DMS153 (cell line): Measurements from ENCODE around the gene KRTAP2-2.
"Not testable (repeated sequence)": the region's sequence is repeated elsewhere in the genome, so short reads cannot be mapped to it uniquely, and the experiment has no call there.

Experiments
- DNase-seq: peaks from one replicate; lab custom pipeline; 2025; lab: John Stamatoyannopoulos, UW

Gene KRTAP2-2, protein sequence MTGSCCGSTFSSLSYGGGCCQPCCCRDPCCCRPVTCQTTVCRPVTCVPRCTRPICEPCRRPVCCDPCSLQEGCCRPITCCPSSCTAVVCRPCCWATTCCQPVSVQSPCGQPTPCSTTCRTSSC

DNA sequence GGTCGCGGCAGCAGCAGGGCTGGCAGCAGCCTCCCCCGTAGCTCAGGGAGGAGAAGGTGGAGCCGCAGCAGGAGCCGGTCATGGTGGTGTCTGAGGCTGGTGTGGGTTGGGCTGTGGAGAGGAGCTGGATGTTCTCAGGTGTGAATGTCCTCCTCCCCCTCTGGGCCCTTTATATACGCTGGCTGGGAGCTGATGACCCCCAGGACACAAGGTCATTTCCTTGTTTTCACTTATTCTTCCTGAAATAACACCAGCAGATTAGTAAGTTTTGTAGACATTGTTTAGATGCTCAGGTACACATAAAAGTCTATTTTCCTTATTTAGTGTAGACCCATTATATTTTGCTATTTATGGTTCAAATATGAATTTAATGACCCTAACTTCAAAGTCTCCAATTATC is at the start of gene KRTAP2-2:
Gene KRTAP2-2 (minus strand): TSS at position 101 of the 400 bp plus-strand sequence. CDS start 19 bp downstream, at position 82.
- not testable (repeated sequence) for DNase-seq

DNA sequence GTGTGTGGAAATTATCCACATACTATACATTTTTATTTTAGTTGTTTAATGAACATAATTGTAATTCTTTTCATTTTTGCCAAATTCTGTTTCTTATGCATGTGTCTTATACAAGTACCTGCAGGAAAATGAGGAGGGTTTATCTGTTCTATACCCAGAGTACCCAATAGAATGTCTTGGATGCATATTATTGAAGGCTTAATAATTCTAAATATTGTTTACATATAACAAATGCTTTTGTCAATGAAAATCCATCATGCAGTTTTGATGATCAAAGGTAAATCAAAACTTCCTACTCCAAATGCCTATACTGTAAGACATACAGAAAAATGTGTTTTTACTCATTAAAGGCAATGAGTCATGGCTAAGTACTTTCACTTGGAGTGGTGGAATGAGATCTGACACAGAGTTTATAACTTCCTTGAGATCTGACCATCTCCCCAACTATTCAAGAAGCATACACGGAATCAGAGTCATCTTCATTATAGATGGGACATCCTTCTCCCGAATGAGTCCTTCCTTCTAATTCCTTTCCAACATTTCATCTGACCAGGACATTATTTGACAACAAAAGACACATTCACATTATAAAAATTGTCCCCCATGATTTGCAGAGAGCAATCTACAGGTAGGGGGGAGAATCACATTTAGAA is 49.5 kb upstream of the KRTAP2-2 start:
- DNase-seq: not testable (repeated sequence)

DNA sequence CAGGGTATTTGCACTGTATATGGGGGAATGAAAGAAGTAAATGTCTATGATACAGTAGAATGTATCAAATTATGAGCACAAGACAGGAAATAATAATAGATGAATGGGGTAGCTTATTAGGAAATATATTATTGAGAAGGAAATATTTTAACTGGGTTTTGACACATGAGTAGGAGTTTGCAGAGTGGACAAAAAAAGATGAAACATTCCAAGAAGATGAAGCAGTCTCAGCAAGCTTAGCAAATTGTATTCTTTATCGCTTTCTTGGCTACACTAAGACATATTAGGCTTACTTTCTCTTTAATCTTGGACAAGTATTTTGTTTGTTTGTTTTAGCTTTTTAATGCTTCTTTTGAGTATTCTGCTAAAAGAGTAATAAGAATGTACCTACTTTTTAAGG is 48.9 kb upstream of the KRTAP2-2 start:
- DNase-seq: no peak

DNA sequence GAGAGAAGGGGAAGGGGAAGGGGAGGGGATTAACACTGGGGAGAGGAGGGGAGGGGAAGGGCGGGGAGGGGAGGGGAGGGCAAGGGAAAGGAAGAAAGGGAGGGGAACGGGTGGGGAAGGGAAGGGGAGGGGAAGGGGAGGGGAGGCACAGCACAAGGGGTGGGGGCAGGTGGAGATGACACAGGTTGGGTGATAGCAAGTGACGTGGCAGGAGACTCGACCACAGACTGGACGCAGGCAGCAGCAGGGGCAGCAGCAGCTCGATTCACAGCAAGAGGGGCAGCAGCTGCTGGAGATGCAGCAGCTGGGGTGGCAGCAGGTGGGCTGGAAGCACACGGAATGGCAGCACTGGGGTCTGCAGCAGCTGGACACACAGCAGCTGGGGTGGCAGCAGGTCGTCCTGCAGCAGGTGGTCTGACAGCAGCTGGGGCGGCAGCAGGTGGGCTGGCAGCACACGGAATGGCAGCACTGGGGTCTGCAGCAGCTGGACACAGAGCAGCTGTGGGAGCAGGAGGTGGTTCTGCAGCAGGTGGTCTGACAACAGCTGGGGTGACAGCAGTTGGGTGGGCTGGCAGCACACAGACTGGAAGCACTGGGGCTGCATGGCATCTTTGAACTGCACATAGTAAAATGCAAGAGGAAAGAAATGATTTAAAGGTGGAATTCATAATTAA is 46.7 kb upstream of the KRTAP2-2 start, which contains the start of gene KRTAP4-16:
Gene KRTAP4-16 (minus strand): TSS at position 624 of the 674 bp plus-strand sequence. CDS start 0 bp downstream, at position 624.
- DNase-seq: no peak

DNA sequence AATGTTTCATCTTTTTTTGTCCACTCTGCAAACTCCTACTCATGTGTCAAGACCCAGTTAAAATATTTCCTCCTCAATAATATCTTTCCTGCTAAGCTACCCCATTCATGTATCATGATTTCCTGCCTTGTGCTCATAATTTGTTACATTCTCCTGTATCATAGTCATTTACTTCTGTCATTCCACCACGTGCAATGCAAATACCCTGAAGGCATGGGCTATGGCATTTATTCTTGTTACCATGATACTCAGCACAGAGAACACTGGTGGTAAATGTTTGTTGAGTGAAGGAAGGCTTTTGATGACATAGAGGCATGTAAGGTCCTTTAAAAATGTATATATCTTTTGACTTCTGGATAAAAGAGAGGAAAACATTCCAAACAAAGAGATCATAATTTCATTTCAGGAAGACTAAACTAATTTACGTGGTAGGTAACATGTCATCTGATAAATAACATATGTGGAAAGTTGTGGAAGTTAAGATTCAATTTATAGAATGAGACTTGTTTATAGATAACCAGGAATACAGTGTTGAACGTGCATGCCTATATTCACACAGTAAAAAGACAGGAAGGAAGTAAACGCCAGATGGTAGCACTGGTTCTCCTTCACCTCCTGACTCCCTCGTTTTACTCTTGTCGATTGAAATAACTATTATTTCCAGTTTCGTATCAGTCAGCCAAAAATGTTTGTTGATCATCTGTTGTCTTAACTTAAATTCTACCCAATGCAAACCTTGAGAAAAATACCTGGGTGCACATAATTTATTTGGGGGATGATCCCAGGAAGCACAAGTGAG is 44.9 kb upstream of the KRTAP2-2 start:
- DNase-seq: not testable (repeated sequence)

DNA sequence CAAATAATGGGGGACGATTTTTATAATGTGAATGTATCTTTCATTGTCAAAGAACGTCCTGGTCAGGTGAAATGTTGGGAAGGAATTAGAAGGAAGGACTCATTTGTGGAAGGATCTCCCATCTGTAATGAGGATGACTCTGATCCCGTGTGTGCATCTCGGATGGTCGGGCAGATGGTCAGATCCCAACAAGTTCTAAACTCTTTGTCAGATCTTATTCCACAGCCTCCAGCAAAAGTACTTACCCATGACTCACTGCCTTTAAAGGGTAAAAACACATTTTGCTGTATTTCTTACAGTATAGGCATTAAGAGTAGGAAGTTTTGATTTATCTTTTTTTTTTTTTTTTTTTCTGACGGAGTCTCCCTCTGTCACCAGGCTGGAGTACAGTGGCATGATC is 43.5 kb upstream of the KRTAP2-2 start:
- DNase-seq: no peak

DNA sequence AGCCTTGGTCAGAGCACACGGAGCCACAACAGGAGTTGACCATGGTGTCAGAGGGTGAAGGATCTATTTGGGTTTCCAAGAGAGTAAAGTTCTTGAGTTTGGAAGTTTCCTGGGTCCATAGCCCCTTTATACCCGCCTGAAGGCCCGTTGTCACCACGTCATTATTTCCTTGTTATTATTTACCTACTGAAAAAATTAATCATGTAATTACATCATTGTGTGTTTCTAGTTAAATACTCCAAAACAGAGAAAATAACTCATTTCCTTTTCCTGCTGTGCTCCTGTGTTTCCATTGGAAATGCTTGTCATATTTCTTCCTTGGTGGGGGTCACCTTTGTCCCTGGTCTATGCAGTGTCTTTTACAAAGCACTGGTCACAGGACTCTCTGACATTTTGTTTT is 43.0 kb upstream of the KRTAP2-2 start, which contains the start of gene KRTAP4-8:
Gene KRTAP4-8 (minus strand): TSS at position 101 of the 400 bp plus-strand sequence. CDS start 58 bp downstream, at position 43.
- no peak for DNase-seq

DNA sequence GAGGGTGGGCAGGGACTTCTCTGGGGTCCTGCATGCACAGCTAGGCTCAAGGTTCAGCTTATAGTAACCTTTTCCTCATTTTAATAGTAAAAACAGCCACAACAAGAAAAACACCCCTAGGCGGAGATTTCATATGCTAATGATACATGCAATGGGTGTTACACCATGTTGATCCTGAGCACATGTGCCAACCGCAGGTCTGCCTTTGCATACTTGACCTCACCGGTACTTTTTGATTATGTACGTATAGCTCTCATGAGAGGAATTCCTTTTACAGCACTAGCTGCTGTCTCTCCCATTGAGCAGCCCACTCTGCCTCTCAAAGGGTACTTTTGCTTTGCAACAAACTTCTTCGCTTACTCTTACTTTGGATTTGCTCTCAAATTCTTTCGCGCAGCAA is 41.0 kb upstream of the KRTAP2-2 start:
- no peak for DNase-seq

DNA sequence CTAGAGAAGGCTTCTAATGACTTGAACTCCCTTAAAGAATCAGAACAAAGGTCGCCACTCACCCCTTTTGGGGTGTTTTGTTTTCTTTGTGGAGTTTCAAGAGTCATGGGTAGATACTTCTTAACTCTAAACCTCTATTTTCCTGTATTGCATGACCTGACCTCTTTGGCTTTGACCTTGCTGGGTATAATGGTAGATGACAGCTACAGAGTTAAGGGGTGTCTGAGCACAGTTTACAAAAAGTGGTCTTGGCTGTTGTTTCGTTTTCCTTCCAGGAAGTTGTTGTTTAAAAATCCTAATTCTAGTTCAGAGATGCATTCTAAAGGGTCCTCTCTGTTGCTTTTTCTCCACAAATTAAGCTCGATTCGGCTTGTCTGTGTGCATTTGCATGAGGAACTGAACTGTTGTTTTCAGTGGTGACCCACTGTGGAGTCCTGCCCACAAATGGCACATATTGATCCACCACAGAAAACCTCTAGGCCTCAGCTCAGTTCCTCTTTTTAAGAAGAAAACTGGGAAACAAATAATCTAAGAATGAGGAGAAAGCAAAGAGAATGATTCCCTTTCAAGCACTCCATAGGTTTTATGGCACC is 33.8 kb upstream of the KRTAP2-2 start:
- DNase-seq: not testable (repeated sequence)

DNA sequence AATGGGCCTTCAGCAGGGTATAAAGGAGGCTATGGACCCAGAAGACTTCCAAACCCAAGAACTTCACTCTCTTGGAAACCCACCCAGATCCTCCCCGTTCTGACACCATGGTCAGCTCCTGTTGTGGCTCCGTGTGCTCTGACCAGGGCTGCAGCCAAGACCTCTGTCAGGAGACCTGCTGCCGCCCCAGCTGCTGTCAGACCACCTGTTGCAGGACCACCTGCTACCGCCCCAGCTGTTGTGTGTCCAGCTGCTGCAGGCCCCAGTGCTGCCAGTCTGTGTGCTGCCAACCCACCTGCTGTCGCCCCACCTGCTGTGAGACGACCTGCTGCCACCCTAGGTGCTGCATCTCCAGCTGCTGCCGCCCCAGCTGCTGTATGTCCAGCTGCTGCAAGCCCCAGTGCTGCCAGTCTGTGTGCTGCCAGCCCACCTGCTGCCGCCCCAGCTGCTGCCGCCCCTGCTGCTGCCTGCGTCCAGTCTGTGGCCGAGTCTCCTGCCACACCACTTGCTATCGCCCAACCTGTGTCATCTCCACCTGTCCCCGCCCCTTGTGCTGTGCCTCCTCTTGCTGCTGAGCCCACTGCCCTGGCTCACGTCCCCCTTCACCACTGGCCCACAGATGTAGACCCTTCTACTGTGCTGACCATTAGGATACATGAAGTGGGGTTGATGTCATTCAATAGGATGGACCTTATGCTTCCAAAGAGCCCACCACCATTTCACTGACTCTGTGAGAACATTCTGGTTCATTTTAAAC is 29.2 kb upstream of the KRTAP2-2 start, which contains the start of gene KRTAP4-7:
Gene KRTAP4-7 (plus strand): TSS at position 51 of the 757 bp plus-strand sequence. CDS start 57 bp downstream, at position 108.
- not testable (repeated sequence) for DNase-seq

DNA sequence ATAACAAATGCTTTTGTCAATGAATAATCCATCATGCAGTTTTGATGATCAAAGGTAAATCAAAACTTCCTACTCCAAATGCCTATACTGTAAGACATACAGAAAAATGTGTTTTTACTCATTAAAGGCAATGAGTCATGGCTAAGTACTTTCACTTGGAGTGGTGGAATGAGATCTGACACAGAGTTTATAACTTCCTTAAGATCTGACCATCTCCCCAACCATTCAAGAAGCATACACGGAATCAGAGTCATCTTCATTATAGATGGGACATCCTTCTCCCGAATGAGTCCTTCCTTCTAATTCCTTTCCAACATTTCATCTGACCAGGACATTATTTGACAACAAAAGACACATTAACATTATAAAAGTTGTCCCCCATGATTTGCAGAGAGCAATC is 28.4 kb upstream of the KRTAP2-2 start:
- not testable (repeated sequence) for DNase-seq

DNA sequence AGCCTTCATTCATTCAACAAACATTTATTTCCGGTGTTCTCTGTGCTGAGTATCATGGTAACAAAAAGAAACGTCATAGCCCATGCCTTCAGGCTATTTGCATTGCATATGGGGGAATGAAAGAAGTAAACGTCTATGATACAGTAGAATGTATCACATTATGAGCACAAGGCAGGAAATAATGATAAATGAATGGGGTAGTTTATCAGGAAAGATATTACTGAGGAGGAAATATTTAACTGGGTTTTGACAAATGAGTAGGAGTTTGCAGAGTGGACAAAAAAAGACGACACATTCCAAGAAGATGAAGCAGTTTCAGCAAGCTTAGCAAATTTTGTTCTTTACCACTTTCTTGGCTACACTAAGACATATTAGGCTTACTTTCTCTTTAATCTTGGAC is 27.6 kb upstream of the KRTAP2-2 start:
- DNase-seq: no peak

DNA sequence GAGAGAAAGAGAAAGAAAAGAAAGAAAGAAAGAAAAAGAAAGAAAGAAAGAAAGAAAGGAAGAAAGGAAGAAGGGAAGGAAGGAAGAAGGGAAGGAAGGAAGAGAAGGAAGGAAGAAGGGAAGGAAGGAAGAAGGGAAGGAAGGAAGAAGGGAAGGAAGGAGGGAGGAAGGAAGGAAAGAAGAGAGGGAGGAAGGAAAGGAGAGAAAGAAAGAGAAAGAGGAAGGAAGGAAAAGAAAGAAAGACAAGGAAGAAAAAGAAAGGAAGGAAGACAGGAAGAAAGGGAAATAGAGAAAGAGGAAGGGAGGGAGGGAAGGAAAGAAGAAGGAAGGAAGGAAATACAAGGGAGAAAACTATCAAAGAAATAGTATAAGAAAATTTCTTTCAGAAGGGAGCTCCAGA is 21.8 kb upstream of the KRTAP2-2 start:
- DNase-seq: no peak

DNA sequence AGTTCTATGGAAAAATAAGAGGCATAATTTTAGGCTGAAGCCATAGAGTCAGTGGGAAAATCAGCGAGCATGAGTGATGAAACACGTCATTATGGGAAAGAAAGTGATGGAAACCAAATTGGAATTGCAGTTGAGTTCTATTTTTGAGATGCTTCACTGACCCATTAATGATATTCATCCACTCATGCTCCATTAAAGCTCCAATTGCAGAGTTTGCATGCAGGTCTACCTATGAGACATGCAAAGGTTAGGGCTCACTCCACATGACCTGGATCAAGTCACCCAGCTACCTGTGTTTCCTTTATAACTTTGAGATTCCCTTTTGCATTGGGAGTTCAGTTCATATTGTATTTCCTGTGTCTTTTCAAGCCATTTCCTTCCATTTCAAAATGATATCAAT is 18.6 kb upstream of the KRTAP2-2 start:
- no peak for DNase-seq

DNA sequence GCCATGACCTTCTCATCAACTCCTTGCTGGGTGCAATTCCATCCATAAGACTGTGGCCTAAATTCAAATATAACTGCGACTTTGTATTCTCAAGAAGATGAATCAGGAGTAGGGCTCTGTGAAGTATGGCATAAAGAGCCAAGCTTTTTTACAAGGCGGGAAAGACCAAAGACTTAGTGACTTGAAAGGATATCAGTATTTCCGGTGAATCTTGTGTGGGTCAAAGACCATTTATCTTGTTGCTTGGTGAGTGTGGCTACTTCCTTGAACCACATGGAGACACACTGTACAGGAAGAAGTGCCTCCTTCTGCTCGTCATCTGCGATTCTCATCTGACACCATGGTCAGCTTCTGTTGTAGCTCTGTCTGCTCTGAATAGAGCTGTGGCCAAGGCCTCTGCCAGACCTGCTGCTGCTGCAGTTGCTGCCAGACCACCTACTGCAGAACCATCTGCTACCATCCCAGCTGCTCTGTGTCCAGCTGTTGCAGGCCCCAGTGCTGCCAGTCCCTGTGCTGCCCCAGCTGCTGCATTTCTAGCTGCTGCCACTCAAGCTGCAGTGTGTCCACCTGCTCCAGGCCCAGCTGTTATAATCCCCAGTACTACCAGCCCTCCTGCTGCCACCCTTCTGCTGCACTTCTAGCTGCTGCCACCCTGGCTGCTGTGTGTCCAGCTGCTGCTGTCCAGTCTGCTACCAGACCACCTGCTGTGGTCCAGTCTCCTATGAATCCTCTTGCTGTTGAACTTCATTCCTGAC is 16.8 kb upstream of the KRTAP2-2 start:
- DNase-seq: no peak

DNA sequence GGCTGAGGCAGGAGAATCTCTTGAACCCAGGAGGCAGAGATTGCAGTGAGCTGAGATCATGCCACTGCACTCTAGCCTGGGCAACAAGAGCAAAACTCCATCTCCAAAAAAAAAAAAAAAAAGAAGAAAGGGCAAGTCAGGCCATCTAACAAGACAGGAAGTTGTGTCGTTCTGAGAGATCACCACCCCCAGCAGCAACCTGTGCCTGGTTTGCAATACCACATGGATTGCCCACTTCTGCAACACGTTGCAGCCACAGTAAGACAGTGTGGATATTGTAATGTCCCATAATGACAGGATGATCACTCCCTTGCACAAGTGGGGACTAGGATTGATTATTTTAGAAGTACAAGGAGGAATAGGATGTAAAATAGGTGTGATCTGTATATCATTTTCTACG is 14.0 kb upstream of the KRTAP2-2 start:
- DNase-seq: no peak

DNA sequence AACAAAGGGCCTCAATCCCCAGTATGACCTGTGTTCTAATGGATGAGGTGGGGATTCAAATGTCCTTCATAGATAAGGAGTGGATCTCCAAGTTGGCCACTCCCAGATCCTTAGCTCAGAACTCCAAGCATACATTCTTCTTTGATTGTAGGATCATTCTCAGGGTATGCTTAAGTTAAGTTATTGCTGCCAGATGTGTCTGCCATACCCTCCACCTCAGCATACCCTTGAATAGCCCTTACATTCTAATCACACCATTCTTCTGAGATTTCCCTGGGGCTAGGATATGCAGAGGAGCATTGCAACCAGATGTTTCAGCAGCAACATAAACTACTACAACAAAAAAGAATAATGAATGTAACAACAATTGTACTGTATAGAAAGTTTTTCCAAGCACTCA is 12.3 kb upstream of the KRTAP2-2 start:
- DNase-seq: no peak

DNA sequence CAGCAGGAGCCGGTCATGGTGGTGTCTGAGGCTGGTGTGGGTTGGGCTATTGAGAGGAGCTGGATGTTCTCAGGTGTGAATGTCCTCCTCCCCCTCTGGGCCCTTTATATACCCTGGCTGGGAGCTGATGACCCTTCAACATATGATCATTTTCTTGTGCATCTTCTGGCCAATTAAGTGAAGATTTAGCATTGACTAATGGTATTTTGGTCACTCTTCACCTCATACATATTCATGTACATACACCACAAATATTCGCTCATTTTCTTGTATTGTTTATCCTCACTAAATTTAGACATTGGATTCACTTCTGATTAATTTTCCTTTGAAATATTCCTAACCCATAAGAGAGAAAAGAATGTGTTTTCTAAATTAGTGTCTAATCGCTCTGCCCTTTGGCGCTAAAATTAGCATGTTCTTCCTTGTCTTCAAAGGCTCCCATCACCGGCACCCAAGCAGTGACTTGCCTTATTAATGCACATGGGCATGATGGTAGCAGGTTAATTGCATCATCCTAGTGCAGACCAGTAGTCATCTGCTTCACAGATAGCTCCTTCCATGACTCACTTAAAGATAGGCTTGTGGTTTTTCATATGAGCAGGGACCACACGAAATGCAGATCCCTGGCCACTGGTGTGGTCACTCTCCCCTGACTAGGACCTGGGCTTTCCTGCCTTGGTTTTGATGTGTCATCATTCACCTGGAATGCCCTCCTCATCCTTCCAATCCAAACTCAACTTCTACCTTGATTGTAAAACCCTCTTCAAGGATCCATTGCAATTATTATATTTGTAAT is 11.0 kb upstream of the KRTAP2-2 start, which contains the start of gene KRTAP2-4:
Gene KRTAP2-4 (minus strand): TSS at position 51 of the 796 bp plus-strand sequence. CDS start 34 bp downstream, at position 17.
- DNase-seq: no peak

DNA sequence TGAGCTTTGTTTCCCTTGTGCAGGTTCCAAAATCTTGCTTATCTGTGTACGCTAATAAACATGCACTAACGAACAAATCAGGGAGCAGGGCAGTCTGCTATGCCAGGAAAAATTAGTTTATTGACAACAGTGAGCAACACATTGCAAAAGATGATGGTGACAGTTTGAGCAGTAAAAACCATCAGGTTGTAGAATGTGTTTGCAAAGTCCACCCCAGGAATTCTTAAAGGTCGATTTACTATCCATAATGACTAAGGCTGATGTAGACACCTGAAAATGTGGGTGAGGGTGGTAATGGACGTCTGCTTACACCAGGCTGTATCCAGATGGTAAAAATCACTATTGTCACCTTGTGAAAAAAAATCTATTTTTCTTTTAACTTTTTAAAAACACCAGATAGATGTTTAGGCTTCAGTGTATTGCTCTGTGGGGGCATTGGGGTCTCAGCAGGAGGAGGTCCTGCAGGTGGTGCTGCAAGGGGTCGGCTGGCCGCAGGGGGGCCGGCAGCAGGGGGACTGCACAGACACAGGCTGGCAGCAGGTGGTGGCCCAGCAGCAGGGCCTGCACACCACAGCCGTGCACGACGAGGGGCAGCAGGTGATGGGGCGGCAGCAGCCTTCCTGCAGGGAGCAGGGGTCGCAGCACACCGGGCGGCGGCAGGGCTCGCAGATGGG is 10.1 kb upstream of the KRTAP2-2 start:
- not testable (repeated sequence) for DNase-seq
